ENCODE data around the gene PCGF3. TPM values are rescaled to one million over a fixed set of nuclear protein-coding genes. Genes with fewer than 3 reads are reported as not detected.
"Not testable (repeated sequence)": the region's sequence is repeated elsewhere in the genome, so short reads cannot be mapped to it uniquely, and the experiment has no call there.

PCGF3 gene
- total RNA-seq, 4 donors from 2014 or later: 56.5 to 256 (median 97.2) TPM

DNA sequence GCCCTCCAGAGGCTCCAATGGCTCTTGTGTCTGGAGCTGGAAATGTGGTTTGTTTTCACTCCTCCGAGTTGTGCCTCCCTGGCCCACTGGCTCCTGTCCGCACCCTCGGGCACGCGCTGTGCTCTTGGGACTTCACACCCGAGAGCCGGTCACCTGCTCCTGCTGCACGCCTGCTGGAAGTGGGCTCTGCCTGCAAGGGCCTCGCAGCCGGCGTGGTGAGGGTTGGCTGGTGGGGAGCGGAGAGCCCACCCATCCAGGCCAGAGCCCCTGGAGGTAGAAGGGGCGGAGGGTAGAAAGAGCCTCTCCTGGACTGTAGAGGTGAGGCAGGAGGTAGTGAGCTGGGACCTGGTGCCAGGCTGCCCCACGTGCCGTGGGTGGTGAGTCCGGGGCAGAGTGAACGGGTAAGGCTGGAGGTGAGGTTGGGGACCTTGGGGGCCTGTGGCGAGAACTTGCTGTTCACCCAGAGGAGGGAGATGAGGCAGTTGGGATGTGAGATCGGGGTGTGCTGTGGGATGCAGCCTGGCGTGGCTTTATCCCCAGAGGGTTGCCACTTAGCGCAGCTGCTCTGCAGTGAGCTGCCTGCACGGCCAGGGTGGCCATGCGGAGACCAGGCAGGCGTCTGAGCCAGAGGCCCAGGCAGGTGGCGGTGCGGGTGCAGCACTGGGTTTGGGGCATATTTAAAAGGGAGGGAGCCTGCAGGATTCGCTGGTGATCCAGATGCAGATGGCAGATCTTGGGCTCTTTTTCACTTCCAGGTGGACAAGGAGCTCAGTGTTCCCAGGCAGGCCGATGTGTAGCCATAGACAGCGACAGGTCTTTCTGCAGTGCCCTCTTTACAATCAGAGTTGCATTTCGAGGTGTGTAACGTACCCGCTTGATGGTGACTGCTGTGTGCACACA, 48.8 kb downstream of the PCGF3 start:
- Histone ChIP-seq H3K36me3 (peaks cover 0 to 26% (median 3%) of the 10 kb centered on the region in 4 donors), H3K4me3 (no peak overlapping the region), H3K9me3 (no peaks in the 10 kb centered on the region), H3K27ac (no peak overlapping the region), H3K4me1 (no peaks in the 10 kb centered on the region), H3K27me3 (no peaks in the 10 kb centered on the region)
- 90% methylated on average over 32 of the region's 32 CpGs; no CpG with 5 or more reads in 1 of the 2 donors for WGBS, 2 donors (ENCODE audit: low coverage in 1 of 2)
- TF ChIP-seq POLR2A (IDR thresholded peaks at IDR 0.05): no peak
- TF ChIP-seq EP300 (IDR thresholded peaks at IDR 0.05; ENCODE audit: low read depth): no peak
- no peak for TF ChIP-seq POLR2AphosphoS5 (IDR thresholded peaks at IDR 0.05)
- TF ChIP-seq, protein P1, sequence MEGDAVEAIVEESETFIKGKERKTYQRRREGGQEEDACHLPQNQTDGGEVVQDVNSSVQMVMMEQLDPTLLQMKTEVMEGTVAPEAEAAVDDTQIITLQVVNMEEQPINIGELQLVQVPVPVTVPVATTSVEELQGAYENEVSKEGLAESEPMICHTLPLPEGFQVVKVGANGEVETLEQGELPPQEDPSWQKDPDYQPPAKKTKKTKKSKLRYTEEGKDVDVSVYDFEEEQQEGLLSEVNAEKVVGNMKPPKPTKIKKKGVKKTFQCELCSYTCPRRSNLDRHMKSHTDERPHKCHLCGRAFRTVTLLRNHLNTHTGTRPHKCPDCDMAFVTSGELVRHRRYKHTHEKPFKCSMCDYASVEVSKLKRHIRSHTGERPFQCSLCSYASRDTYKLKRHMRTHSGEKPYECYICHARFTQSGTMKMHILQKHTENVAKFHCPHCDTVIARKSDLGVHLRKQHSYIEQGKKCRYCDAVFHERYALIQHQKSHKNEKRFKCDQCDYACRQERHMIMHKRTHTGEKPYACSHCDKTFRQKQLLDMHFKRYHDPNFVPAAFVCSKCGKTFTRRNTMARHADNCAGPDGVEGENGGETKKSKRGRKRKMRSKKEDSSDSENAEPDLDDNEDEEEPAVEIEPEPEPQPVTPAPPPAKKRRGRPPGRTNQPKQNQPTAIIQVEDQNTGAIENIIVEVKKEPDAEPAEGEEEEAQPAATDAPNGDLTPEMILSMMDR (IDR thresholded peaks at IDR 0.05): no peak
- in situ Hi-C loops (cut with MboI; ENCODE audit: low pct_ligation_motif_present in 1 of 4, low pct_unique_long_range_greater_than_20kb in 1 of 4, low sequenced_read_pairs in 3 of 4) (no loop called here), intact Hi-C loops (cut with DNase I; ENCODE audit: low total_unique reads) (loop anchor here (5.0 kb wide), 1 partner anchor 558 kb away; no protein-coding TSS in a partner anchor)
- no peak for DNase-seq

- H3K27me3 ChIP-seq: no peaks in the 10 kb centered on the region
- in situ Hi-C loops (cut with MboI; ENCODE audit: low pct_ligation_motif_present in 1 of 4, low pct_unique_long_range_greater_than_20kb in 1 of 4, low sequenced_read_pairs in 3 of 4): no loop called here
- no peak overlapping the region for H3K4me3 ChIP-seq
- H3K36me3 ChIP-seq: peaks cover 0 to 28% (median 9%) of the 10 kb centered on the region in 4 donors
- H3K9me3 ChIP-seq: no peaks in the 10 kb centered on the region
- no peak for TF ChIP-seq POLR2A (IDR thresholded peaks at IDR 0.05)
- no peak for TF ChIP-seq POLR2AphosphoS5 (IDR thresholded peaks at IDR 0.05)
- no peak for TF ChIP-seq EP300 (IDR thresholded peaks at IDR 0.05; ENCODE audit: low read depth)
- TF ChIP-seq, protein P1 (IDR thresholded peaks at IDR 0.05): no peak
- H3K4me1 ChIP-seq: no peaks in the 10 kb centered on the region
- intact Hi-C loops (cut with DNase I; ENCODE audit: low total_unique reads): loop anchor here (5.0 kb wide), 1 partner anchor 555 kb away; no protein-coding TSS in a partner anchor
- DNase-seq: no peak
- H3K27ac ChIP-seq: no peak overlapping the region
- 91 to 100% methylated on average over 3 to 18 of the region's 20 CpGs for WGBS, 2 donors (ENCODE audit: low coverage in 1 of 2)
These were observed 51.5 kb downstream of the PCGF3 start for GRCh38 chr4:757111-757510.

DNA sequence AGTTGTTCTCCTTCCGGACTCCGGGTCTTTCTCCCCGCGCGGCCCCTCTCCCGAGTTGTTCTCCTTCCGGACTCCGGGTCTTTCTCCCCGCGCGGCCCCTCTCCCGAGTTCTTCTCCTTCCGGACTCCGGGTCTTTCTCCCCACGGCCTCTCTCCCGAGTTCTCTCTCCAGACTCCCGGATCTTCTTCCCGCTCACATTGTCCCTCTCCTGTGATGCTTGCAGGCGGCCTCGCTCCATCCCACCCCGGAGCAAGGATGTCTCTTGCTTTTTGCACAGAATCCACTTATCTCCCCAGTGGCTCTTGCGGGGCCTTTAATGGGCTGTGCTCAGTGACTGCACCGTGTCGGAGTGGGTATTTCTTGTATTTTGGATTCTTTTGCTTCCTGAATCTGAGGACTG, 54.2 kb downstream of the PCGF3 start:
- H3K4me1 ChIP-seq; H3K4me3 ChIP-seq; H3K9me3 ChIP-seq; H3K27ac ChIP-seq; H3K27me3 ChIP-seq; DNase-seq; in situ Hi-C loops (cut with MboI; ENCODE audit: low pct_ligation_motif_present in 1 of 4, low pct_unique_long_range_greater_than_20kb in 1 of 4, low sequenced_read_pairs in 3 of 4): not testable (repeated sequence)
- intact Hi-C loops (cut with DNase I; ENCODE audit: low total_unique reads): loop anchor here (5.0 kb wide), 1 partner anchor 552 kb away; no protein-coding TSS in a partner anchor
- WGBS, 2 donors (ENCODE audit: low coverage in 1 of 2): 73 to 89% methylated on average over 3 to 14 of the region's 24 CpGs
- H3K36me3 ChIP-seq: peaks cover 0 to 23% (median 8%) of the 10 kb centered on the region in 4 donors

- no peak overlapping the region for H3K4me3 ChIP-seq
- peaks cover 0 to 23% (median 8%) of the 10 kb centered on the region in 4 donors for H3K36me3 ChIP-seq
- intact Hi-C loops (cut with DNase I; ENCODE audit: low total_unique reads): no loop called here
- H3K27ac ChIP-seq: no peak overlapping the region
- TF ChIP-seq POLR2A (IDR thresholded peaks at IDR 0.05) (no peak), EP300 (IDR thresholded peaks at IDR 0.05; ENCODE audit: low read depth) (no peak), POLR2AphosphoS5 (IDR thresholded peaks at IDR 0.05) (no peak)
- TF ChIP-seq, protein P1 (IDR thresholded peaks at IDR 0.05): no peak
- DNase-seq: no peak
- no peaks in the 10 kb centered on the region for H3K27me3 ChIP-seq
- H3K9me3 ChIP-seq: no peaks in the 10 kb centered on the region
- in situ Hi-C loops (cut with MboI; ENCODE audit: low pct_ligation_motif_present in 1 of 4, low pct_unique_long_range_greater_than_20kb in 1 of 4, low sequenced_read_pairs in 3 of 4): no loop called here
- no peaks in the 10 kb centered on the region for H3K4me1 ChIP-seq
- whole genome bisulfite sequencing, 2 donors (ENCODE audit: low coverage in 1 of 2): 89 to 100% methylated on average over 1 to 21 of the region's 21 CpGs
These were observed 55.0 kb downstream of the PCGF3 start for GRCh38 chr4:760616-761015.

Data from transverse colon (tissue), 4 donors.